A549 treated with DMSO at 1 μM for 4 hours (cell line): ENCODE data around the gene RIOK2. TPM values are rescaled to one million over a fixed set of nuclear protein-coding genes. Genes with fewer than 3 reads are reported as not detected.

ENCODE experiments used
- total RNA-seq: library from RNA; stranded (reverse); fragments of 200-300 nt; extraction: Qiagen RNA extraction; gene quantifications from 5 replicates; pipeline ENCODE4 v1.2.3, GENCODE V29; 2022; ENCODE audit warnings: low read depth

RIOK2 gene
- 15.5 to 26.0 TPM (median 21.1 TPM) in 5 replicates for total RNA-seq

GRCh38 chr5:97183100-97183929 lies at the start of gene RIOK2:
RIOK2 (minus strand) TSS chr5:97183247; CDS start chr5:97183191, 56 bp downstream.

GRCh38 chr5:97142521-97143254 lies 40.4 kb downstream of the RIOK2 start, which contains the start of gene LIX1:
LIX1 (minus strand) TSS chr5:97142611; CDS start chr5:97142576, 35 bp downstream.

Other genes starting within 250 kb of the RIOK2 start
- gene LNPEP, start 247.2 kb downstream of the RIOK2 start, total RNA-seq: 6.5 to 10.8 TPM (median 9.6 TPM) in 5 replicates
- not detected in 5 replicates for gene LIX1, start 40.6 kb downstream of the RIOK2 start, total RNA-seq